K562 (cell line): ENCODE data around the gene B2M. TPM values are rescaled to one million over a fixed set of nuclear protein-coding genes. Genes with fewer than 3 reads are reported as not detected.

Source experiments
- CEBPG ChIP-seq, 3 experiments: fragments of 200-800 bp in 1 of 3; sonication (Bioruptor generic) in 1 of 3; sonication (generic) in 1 of 3; formaldehyde crosslinking in 1 of 3; IDR thresholded peaks in 2 of 3; conservative IDR thresholded peaks in 1 of 3; 2 replicates each; pipeline versions ENCODE4 v1.6.1 to v1.8.0; 2016 to 2022; ENCODE audit warnings: missing compliant biosample characterization in 2 of 3, missing genetic modification characterization in 2 of 3, mild to moderate bottlenecking in 1 of 3, missing genetic modification reagents in 1 of 3
- CREB1 ChIP-seq, 2 experiments: sonication (generic) in 1 of 2; formaldehyde crosslinking in 1 of 2; IDR thresholded peaks; 2 replicates each; pipeline versions ENCODE4 v1.6.1 to v1.8.0; 2012 to 2022; ENCODE audit warnings: inconsistent platforms in 1 of 2, mild to moderate bottlenecking in 1 of 2, missing genetic modification reagents in 1 of 2, moderate library complexity in 1 of 2
- HIVEP1 ChIP-seq: fragments of 250-450 bp; sonication (Bioruptor Pico); IDR thresholded peaks from 2 replicates; pipeline ENCODE4 v1.4.0; 2020; ENCODE audit warnings: mild to moderate bottlenecking
- NONO ChIP-seq, 2 experiments: fragments of 200-400 bp in 1 of 2; fragments of 450-650 bp in 1 of 2; formaldehyde crosslinking in 1 of 2; IDR thresholded peaks; 2 replicates each; pipeline ENCODE4 v1.6.1; 2017; ENCODE audit warnings: low read depth in 2 of 2, mild to moderate bottlenecking in 2 of 2, moderate library complexity in 2 of 2, low read length in 1 of 2
- PCBP1 ChIP-seq: fragments of 200-400 bp; formaldehyde crosslinking; IDR thresholded peaks from 2 replicates; pipeline ENCODE4 v1.6.1; 2018; ENCODE audit warnings: mild to moderate bottlenecking, low read depth, low read length; ENCODE audit not compliant: poor library complexity, severe bottlenecking
- POLR2AphosphoS5 ChIP-seq: IDR thresholded peaks from 2 replicates; pipeline ENCODE4 v1.6.1; 2011; ENCODE audit warnings: mild to moderate bottlenecking, low read depth, low read length, moderate library complexity; ENCODE audit not compliant: control insufficient read depth, insufficient read depth
- SNIP1 ChIP-seq: fragments of 450-650 bp; IDR thresholded peaks from 2 replicates; pipeline ENCODE4 v1.7.1; 2017; ENCODE audit warnings: low read depth, mild to moderate bottlenecking
- SRSF7 ChIP-seq: fragments of 200-400 bp; formaldehyde crosslinking; optimal IDR thresholded peaks from 2 replicates; pipeline ENCODE3; 2017; ENCODE audit warnings: mild to moderate bottlenecking, low read depth, low read length
- STAT6 ChIP-seq: sonication (generic); formaldehyde crosslinking; IDR thresholded peaks from 2 replicates; pipeline ENCODE4 v1.8.1; 2023; ENCODE audit warnings: mild to moderate bottlenecking, missing genetic modification reagents
- UBTF ChIP-seq, 2 experiments: IDR thresholded peaks; 2 replicates each; pipeline ENCODE4 v1.6.1; 2012; ENCODE audit warnings: improper control_type of control experiment in 2 of 2, low read depth in 2 of 2, low read length in 2 of 2, borderline replicate concordance in 1 of 2
- ZBTB26 ChIP-seq: fragments of 450-650 bp; formaldehyde crosslinking; IDR thresholded peaks from 2 replicates; pipeline ENCODE4 v1.4.0; 2022; ENCODE audit warnings: missing genetic modification characterization
- ZBTB49 ChIP-seq: sonication (generic); formaldehyde crosslinking; IDR thresholded peaks from 2 replicates; pipeline ENCODE4 v1.8.0; 2022; ENCODE audit warnings: missing genetic modification reagents, mild to moderate bottlenecking, borderline replicate concordance
- ZNF431 ChIP-seq: sonication (generic); formaldehyde crosslinking; IDR thresholded peaks from 2 replicates; pipeline ENCODE4 v1.8.0; 2022; ENCODE audit warnings: mild to moderate bottlenecking, missing genetic modification reagents
- ZNF699 ChIP-seq: fragments of 250-450 bp; sonication (Bioruptor Pico); IDR thresholded peaks from 2 replicates; pipeline ENCODE4 v1.8.0; 2021; ENCODE audit warnings: mild to moderate bottlenecking, moderate library complexity; ENCODE audit not compliant: insufficient replicate concordance
- polyA plus RNA-seq, 8 experiments: library from polyadenylated mRNA; depleted of rRNA in 4 of 8; stranded (reverse) in 5 of 8; unstranded in 3 of 8; fragments of >200 nt; fragmentation: Nextera tagmentation in 2 of 8; fragmentation: Illumina TruSeq in 1 of 8; extraction: Ambion mirVana in 2 of 8; extraction: Trizol in 1 of 8; gene quantifications; 2 replicates each; pipeline versions ENCODE4 v1.2.1 to v1.2.3, GENCODE V29; 2011 to 2014; ENCODE audit warnings: inconsistent platforms in 1 of 8, missing spikeins in 1 of 8
- total RNA-seq, 7 experiments: library from RNA; depleted of rRNA in 6 of 7; stranded (reverse); fragments of >200 nt in 6 of 7; fragmentation: Illumina TruSeq in 2 of 7; extraction: Trizol in 2 of 7; gene quantifications; 2 replicates each; pipeline versions ENCODE4 v1.2.1 to v1.2.3, GENCODE V29; 2011 to 2021; ENCODE audit warnings: low replicate concordance in 1 of 7

Gene B2M
- total and polyA plus RNA-seq, 9 of the 15 experiments (the other 6 are each of a cell fraction or from before 2014, with no cell fraction given): 460 to 3,138 (median 1,032) TPM

GRCh38 chr15:44711096-44711742 is at the start of gene B2M, which contains the start of gene PATL2 (continued):
- TF ChIP-seq STAT6 (CRISPR knock-in tag) (peak; percentile 82; the same call in 1 of the 2 replicates), PCBP1 (no peak), HIVEP1 (CRISPR knock-in tag) (0 out of 2 replicates have a peak, but pooled peaks have one; percentile 45), CREB1 (IDR thresholded peaks at IDR 0.05) (peak; percentile 96), CREB1 (CRISPR knock-in tag; IDR thresholded peaks at IDR 0.05) (peak; percentile 98), ZBTB26 (CRISPR knock-in tag) (no peak), POLR2AphosphoS5 (peak; percentile 98), UBTF (IDR thresholded peaks at IDR 0.05; ENCODE audit: borderline replicate concordance in 1 of 2, low read depth in 2 of 2, low read length in 2 of 2) (peak; percentile 78 to 82; a peak in 3 of 4 replicates), NONO (IDR thresholded peaks at IDR 0.05; ENCODE audit: low read depth in 2 of 2, low read length in 1 of 2) (peak in 1 of 2 experiments; percentile 57; a peak in 2 of 4 replicates), SNIP1 (no peak), ZNF699 (CRISPR knock-in tag) (no peak), ZNF431 (CRISPR knock-in tag) (no peak; the same call in 1 of the 2 replicates), ZBTB49 (CRISPR knock-in tag) (no peak), SRSF7 (no peak), CEBPG (CRISPR knock-in tag; IDR thresholded peaks at IDR 0.05) (no peak), CEBPG (tag; conservative IDR thresholded peaks at IDR 0.05 in 1 of 2, IDR thresholded peaks at IDR 0.05 in 1 of 2) (no peak)
